Measurements from ENCODE around the gene FNDC3B. TPM values are rescaled to one million over a fixed set of nuclear protein-coding genes. Genes with fewer than 3 reads are reported as not detected.
A peak's percentile ranks its signal among the peaks of the same experiment; 100 is the strongest.
"Not testable (repeated sequence)": the region's sequence is repeated elsewhere in the genome, so short reads cannot be mapped to it uniquely, and the experiment has no call there.

FNDC3B gene
- polyA plus RNA-seq, 1 donor = 25.9 TPM

GRCh38 chr3:172093581-172094443, 54.4 kb downstream of the FNDC3B start:
- H3K4me3 ChIP-seq (ENCODE audit: low read length); DNase-seq; H3K36me3 ChIP-seq (ENCODE audit: control insufficient read depth, insufficient read depth, low read length); H3K27me3 ChIP-seq (ENCODE audit: control insufficient read depth, insufficient read depth, low read length); H3K9me3 ChIP-seq (ENCODE audit: control insufficient read depth, low read depth, low read length); H3K27ac ChIP-seq (ENCODE audit: low read length): not testable (repeated sequence)
- peaks cover 15% of the 10 kb centered on the region for H3K4me1 ChIP-seq (ENCODE audit: control insufficient read depth, insufficient read depth, low read length)
- 89% methylated on average over 3 of the region's 13 CpGs for WGBS (ENCODE audit: insufficient coverage, low lambda C conversion rate)

DNA sequence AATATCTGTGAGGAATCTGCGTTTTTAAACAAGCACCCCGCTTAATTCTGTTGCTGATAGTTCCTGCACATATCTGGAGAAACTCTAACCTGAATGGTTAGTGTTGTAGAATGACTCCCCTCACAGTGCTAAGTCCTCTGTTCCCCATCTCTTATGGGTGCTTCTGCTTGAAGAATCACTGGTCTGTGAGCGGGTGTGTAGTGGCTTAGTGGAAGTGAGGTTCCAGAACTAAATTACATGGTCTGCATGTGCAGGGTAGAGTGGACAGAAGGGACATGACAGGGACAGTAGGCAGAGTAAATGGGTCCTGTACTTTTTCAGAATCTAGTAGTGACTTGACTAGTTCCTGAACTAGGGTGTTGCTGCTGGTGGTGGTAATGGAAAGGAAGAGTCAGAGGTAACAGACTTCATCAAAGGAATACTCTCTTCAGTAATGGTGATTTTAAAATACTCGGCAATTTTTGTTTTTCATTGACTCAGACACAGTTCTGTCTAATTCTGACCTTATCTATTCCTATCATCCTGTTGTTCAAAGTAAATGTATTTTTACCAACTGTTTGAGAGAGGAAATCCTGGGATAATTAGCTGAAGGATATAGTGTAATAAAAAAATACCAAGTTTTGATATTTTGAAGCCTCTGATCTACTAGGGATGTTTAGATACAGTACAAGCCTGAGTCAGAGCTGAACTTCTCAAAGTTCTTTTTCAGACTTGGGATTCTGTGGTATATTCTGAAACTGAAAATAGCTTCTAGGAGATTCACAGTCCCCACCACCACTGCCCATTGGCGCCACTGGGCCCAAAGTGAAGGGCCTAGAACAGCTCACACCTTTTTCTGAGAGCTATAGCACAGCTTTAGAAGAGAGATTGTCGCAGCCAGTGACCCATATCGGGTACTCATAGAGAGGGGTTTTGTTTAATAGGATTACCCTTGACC, 55.5 kb downstream of the FNDC3B start:
- WGBS (ENCODE audit: insufficient coverage, low lambda C conversion rate) = 95% methylated on average over 3 of the region's 7 CpGs
- H3K4me3 ChIP-seq (ENCODE audit: low read length) = no peak overlapping the region
- no peak for DNase-seq
- H3K27me3 ChIP-seq (ENCODE audit: control insufficient read depth, insufficient read depth, low read length) = no peaks in the 10 kb centered on the region
- no peaks in the 10 kb centered on the region for H3K36me3 ChIP-seq (ENCODE audit: control insufficient read depth, insufficient read depth, low read length)
- no peaks in the 10 kb centered on the region for H3K9me3 ChIP-seq (ENCODE audit: control insufficient read depth, low read depth, low read length)
- no peak overlapping the region for H3K27ac ChIP-seq (ENCODE audit: low read length)
- peaks cover 15% of the 10 kb centered on the region for H3K4me1 ChIP-seq (ENCODE audit: control insufficient read depth, insufficient read depth, low read length)

DNA sequence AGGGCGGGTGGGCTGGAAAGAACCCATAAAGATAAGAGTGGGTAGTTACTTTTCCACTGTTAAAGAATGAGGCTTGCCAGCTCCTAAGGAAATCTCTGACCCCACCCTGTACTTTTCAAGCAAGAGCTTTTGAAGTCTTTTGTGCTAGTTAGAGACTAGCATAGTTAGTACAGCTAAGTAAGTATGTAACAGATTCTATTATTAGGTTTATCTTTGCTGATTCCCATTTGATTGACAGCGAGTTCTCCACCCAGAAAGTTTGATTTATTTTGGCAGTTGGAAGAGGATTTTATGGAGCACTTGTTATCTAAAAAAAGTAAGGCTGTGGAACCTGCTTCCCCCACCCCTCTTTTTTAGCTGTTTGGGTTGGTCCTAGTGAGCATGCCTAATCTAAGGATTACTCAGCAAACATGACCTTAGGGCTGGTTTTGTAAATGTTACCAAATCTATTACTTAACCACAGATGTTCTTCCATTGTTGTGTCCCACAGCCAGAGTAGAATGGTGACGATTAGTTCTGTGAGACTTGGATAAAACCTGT, 57.6 kb downstream of the FNDC3B start:
- Histone ChIP-seq H3K4me3 (ENCODE audit: low read length) (no peak overlapping the region), H3K4me1 (ENCODE audit: control insufficient read depth, insufficient read depth, low read length) (peaks cover 15% of the 10 kb centered on the region), H3K27ac (ENCODE audit: low read length) (peak overlapping the region; percentile 13), H3K27me3 (ENCODE audit: control insufficient read depth, insufficient read depth, low read length) (no peaks in the 10 kb centered on the region), H3K36me3 (ENCODE audit: control insufficient read depth, insufficient read depth, low read length) (no peaks in the 10 kb centered on the region), H3K9me3 (ENCODE audit: control insufficient read depth, low read depth, low read length) (no peaks in the 10 kb centered on the region)
- DNase-seq = no peak
- WGBS (ENCODE audit: insufficient coverage, low lambda C conversion rate) = no CpG with 5 or more reads among the region's 3 CpGs

GRCh38 chr3:172097585-172097984, 58.2 kb downstream of the FNDC3B start:
- WGBS (ENCODE audit: insufficient coverage, low lambda C conversion rate) = no CpG with 5 or more reads among the region's 1 CpG
- Histone ChIP-seq H3K4me3 (ENCODE audit: low read length) (no peak overlapping the region), H3K9me3 (ENCODE audit: control insufficient read depth, low read depth, low read length) (no peaks in the 10 kb centered on the region), H3K36me3 (ENCODE audit: control insufficient read depth, insufficient read depth, low read length) (no peaks in the 10 kb centered on the region), H3K27ac (ENCODE audit: low read length) (no peak overlapping the region), H3K27me3 (ENCODE audit: control insufficient read depth, insufficient read depth, low read length) (no peaks in the 10 kb centered on the region), H3K4me1 (ENCODE audit: control insufficient read depth, insufficient read depth, low read length) (peaks cover 15% of the 10 kb centered on the region)
- no peak for DNase-seq

- H3K4me3 ChIP-seq (ENCODE audit: low read length) = no peak overlapping the region
Measured at GRCh38 chr3:172098698-172099494, 59.5 kb downstream of the FNDC3B start.

DNA sequence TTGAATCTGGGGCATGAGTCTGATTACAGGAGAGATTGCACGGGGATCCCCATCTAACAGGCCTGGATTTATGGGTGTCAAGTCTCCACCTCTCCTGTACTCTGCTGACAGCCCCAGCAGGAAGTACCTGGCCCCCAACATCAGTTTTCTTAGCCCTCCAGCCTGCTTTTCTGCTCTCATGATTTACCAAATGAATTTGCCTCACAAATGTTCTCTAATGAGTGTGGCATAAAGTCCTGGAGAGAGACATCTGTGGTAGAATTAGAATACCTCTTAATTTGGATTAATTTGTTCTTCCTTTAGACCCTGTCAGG, 60.1 kb downstream of the FNDC3B start:
- no peaks in the 10 kb centered on the region for H3K27me3 ChIP-seq (ENCODE audit: control insufficient read depth, insufficient read depth, low read length)

More at GRCh38 chr3:172098698-172099494, 59.5 kb downstream of the FNDC3B start:
- Histone ChIP-seq H3K9me3 (ENCODE audit: control insufficient read depth, low read depth, low read length) (no peaks in the 10 kb centered on the region), H3K27me3 (ENCODE audit: control insufficient read depth, insufficient read depth, low read length) (no peaks in the 10 kb centered on the region), H3K27ac (ENCODE audit: low read length) (no peak overlapping the region), H3K36me3 (ENCODE audit: control insufficient read depth, insufficient read depth, low read length) (no peaks in the 10 kb centered on the region), H3K4me1 (ENCODE audit: control insufficient read depth, insufficient read depth, low read length) (peaks cover 18% of the 10 kb centered on the region)
- no peak for DNase-seq
- WGBS (ENCODE audit: insufficient coverage, low lambda C conversion rate) = 100% methylated on average over 1 of the region's 9 CpGs

DNA sequence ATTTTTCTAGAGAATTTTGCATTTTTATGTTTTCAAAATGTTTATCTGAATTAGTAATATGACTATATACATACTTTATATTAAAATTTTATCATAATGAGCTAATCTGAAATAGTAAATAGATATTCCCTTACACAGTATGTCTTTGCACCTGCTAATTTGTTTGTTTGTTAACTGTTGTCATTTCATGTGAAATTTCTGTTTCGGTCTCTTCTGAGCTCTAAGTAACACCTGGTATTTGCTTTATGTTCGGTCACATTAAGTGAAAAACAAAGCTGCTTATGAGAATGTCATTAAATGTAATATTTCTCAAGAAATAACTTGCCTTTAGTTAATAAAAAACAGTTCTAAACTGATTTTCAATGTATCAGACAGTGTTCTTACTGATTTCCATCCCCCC, 61.1 kb downstream of the FNDC3B start:
- 95% methylated on average over 2 of the region's 2 CpGs for WGBS (ENCODE audit: insufficient coverage, low lambda C conversion rate)
- no peak overlapping the region for H3K27ac ChIP-seq (ENCODE audit: low read length)
- no peak overlapping the region for H3K4me3 ChIP-seq (ENCODE audit: low read length)
- no peaks in the 10 kb centered on the region for H3K9me3 ChIP-seq (ENCODE audit: control insufficient read depth, low read depth, low read length)
- H3K27me3 ChIP-seq (ENCODE audit: control insufficient read depth, insufficient read depth, low read length) = no peaks in the 10 kb centered on the region
- H3K4me1 ChIP-seq (ENCODE audit: control insufficient read depth, insufficient read depth, low read length) = peaks cover 18% of the 10 kb centered on the region
- no peaks in the 10 kb centered on the region for H3K36me3 ChIP-seq (ENCODE audit: control insufficient read depth, insufficient read depth, low read length)
- DNase-seq = no peak

More for the DNA sequence above, 60.1 kb downstream of the FNDC3B start:
- Histone ChIP-seq H3K4me1 (ENCODE audit: control insufficient read depth, insufficient read depth, low read length) (peaks cover 18% of the 10 kb centered on the region), H3K36me3 (ENCODE audit: control insufficient read depth, insufficient read depth, low read length) (no peaks in the 10 kb centered on the region), H3K27ac (ENCODE audit: low read length) (no peak overlapping the region), H3K4me3 (ENCODE audit: low read length) (no peak overlapping the region), H3K9me3 (ENCODE audit: control insufficient read depth, low read depth, low read length) (no peaks in the 10 kb centered on the region)
- DNase-seq = no peak
- no CpG with 5 or more reads among the region's 1 CpG for WGBS (ENCODE audit: insufficient coverage, low lambda C conversion rate)

- Histone ChIP-seq H3K4me1 (ENCODE audit: control insufficient read depth, insufficient read depth, low read length) (peaks cover 18% of the 10 kb centered on the region), H3K4me3 (ENCODE audit: low read length) (no peak overlapping the region), H3K36me3 (ENCODE audit: control insufficient read depth, insufficient read depth, low read length) (no peaks in the 10 kb centered on the region), H3K9me3 (ENCODE audit: control insufficient read depth, low read depth, low read length) (no peaks in the 10 kb centered on the region), H3K27me3 (ENCODE audit: control insufficient read depth, insufficient read depth, low read length) (no peaks in the 10 kb centered on the region), H3K27ac (ENCODE audit: low read length) (no peak overlapping the region)
- no CpG with 5 or more reads among the region's 3 CpGs for WGBS (ENCODE audit: insufficient coverage, low lambda C conversion rate)
- DNase-seq = no peak
Measured at GRCh38 chr3:172101107-172101506, 61.7 kb downstream of the FNDC3B start.

DNA sequence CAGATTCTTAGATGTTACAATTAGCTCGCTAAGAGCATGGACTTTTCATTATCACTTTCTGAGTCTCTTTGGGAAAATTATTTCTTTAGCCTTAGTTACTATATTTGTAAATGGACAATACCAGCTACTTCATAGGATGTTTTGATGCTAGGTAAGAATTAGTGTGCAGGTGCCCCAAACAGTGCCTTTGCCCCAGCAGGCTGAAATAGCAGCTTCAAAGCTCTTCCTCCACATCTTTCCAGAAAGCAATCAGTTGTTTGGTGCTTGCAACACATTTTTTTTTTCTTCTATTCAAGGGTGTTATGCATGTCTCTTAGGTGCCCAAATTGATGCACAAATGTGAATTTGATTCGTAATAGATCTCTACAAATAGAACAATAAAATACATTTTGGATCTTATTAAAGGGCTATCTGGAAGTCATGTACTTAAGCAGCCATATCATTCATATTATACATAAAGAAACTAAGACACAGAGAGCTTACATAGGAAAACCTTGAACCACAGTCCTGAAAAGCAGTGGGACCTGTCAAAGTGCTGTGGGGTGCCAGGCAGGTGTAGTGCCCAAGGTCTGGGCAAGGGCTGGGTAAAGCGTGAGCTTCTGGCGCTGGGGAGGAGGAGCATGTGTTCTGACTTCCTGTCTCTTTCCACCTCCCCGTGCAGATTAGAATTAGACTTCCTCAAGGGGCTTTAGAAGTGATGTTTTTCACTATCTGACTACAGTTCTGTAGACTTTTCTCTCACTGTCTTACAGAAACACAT, 62.9 kb downstream of the FNDC3B start:
- peaks cover 11% of the 10 kb centered on the region for H3K4me1 ChIP-seq (ENCODE audit: control insufficient read depth, insufficient read depth, low read length)
- no peak overlapping the region for H3K27ac ChIP-seq (ENCODE audit: low read length)
- H3K27me3 ChIP-seq (ENCODE audit: control insufficient read depth, insufficient read depth, low read length) = no peaks in the 10 kb centered on the region
- H3K9me3 ChIP-seq (ENCODE audit: control insufficient read depth, low read depth, low read length) = no peaks in the 10 kb centered on the region
- no peaks in the 10 kb centered on the region for H3K36me3 ChIP-seq (ENCODE audit: control insufficient read depth, insufficient read depth, low read length)
- 100% methylated on average over 1 of the region's 5 CpGs for WGBS (ENCODE audit: insufficient coverage, low lambda C conversion rate)
- no peak for DNase-seq
- H3K4me3 ChIP-seq (ENCODE audit: low read length) = no peak overlapping the region
